Upper lobe of left lung (tissue), 4 donors: Measurements from ENCODE around the gene P2RX1.

Experiments used
- CTCF ChIP-seq, 6 experiments: fragments of 450-650 bp in 4 of 6; fragments of 200-600 bp in 2 of 6; sonication (generic) in 2 of 6; IDR thresholded peaks; one replicate each; pipeline ENCODE4 v1.5.1; 2016 to 2019; ENCODE audit warnings: antibody characterized with exemption in 6 of 6
- POLR2A ChIP-seq, 4 donors: fragments of 450-650 bp; IDR thresholded peaks; one replicate each; pipeline ENCODE4 v1.5.1; 2016 to 2017; ENCODE audit warnings: antibody characterized with exemption in 4 of 4, mild to moderate bottlenecking in 2 of 4

DNA sequence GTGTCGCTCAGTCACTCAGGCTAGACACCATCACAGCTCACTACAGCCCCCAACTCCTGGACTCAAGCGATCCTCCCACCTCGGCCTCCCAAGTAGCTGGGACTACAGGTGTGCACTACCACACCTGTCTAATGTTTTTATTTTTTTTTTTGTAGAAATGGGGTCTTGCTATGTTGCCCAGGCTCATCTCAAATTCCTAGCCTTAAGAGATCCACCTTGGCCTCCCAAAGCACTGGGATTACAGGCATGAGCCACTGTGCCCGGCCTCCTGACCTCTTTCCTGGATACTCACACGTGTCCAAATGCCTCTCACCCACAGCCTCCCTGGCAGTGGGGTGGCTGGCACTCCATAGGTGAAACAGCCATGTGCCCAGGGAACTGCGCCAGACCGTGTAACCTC, 40.9 kb downstream of the P2RX1 start:
- TF ChIP-seq CTCF (IDR thresholded peaks at IDR 0.05) (no peak), POLR2A (IDR thresholded peaks at IDR 0.05) (no peak)
